Activated CD4-positive, alpha-beta T cell treated with anti-CD3 and anti-CD28 coated beads, Interleukin-2, amount 10 ng/mL, durations not matched to agents 7 days and 5 days (primary cell): ENCODE measurements around the gene SLC19A3. TPM values are rescaled to one million over a fixed set of nuclear protein-coding genes. Genes with fewer than 3 reads are reported as not detected.
"Not testable (repeated sequence)": the region's sequence is repeated elsewhere in the genome, so short reads cannot be mapped to it uniquely, and the experiment has no call there.

Experiments
- CTCF ChIA-PET: fragments of 350-600 bp; sonication (Branson Sonifier 250); formaldehyde crosslinking; loops from one replicate; lab custom pipeline; 2021; ENCODE audit warnings: antibody characterized with exemption; lab: Charles Lee
- POLR2A ChIA-PET: fragments of 350-600 bp; sonication (Branson Sonifier 250); formaldehyde crosslinking; loops from one replicate; lab custom pipeline; 2021; ENCODE audit warnings: antibody characterized with exemption; lab: Charles Lee
- DNase-seq: peaks from one replicate; pipeline ENCODE4 v3.0.0-alpha.2; 2020
- H3K27ac Mint-ChIP-seq: one replicate; pipeline ENCODE4 v1.8.0; 2021; ENCODE audit warnings: mild to moderate bottlenecking, moderate library complexity, mixed read lengths
- H3K27me3 Mint-ChIP-seq: one replicate; pipeline ENCODE4 v1.8.0; 2021; ENCODE audit warnings: mixed read lengths
- H3K36me3 Mint-ChIP-seq: one replicate; pipeline ENCODE4 v1.8.0; 2021; ENCODE audit warnings: low read depth, mixed read lengths
- H3K4me1 Mint-ChIP-seq: one replicate; pipeline ENCODE4 v1.8.0; 2021; ENCODE audit warnings: mixed read lengths
- H3K4me3 Mint-ChIP-seq: one replicate; pipeline ENCODE4 v1.8.0; 2021; ENCODE audit warnings: mild to moderate bottlenecking, moderate library complexity, mixed read lengths
- H3K9me3 Mint-ChIP-seq: one replicate; pipeline ENCODE4 v1.8.0; 2021; ENCODE audit warnings: mixed read lengths
- total RNA-seq, 2 experiments: library from RNA; stranded (reverse); gene quantifications; one replicate each; pipeline ENCODE4 v1.2.3, GENCODE V29; 2021

The SLC19A3 gene
- total RNA-seq = not detected

DNA sequence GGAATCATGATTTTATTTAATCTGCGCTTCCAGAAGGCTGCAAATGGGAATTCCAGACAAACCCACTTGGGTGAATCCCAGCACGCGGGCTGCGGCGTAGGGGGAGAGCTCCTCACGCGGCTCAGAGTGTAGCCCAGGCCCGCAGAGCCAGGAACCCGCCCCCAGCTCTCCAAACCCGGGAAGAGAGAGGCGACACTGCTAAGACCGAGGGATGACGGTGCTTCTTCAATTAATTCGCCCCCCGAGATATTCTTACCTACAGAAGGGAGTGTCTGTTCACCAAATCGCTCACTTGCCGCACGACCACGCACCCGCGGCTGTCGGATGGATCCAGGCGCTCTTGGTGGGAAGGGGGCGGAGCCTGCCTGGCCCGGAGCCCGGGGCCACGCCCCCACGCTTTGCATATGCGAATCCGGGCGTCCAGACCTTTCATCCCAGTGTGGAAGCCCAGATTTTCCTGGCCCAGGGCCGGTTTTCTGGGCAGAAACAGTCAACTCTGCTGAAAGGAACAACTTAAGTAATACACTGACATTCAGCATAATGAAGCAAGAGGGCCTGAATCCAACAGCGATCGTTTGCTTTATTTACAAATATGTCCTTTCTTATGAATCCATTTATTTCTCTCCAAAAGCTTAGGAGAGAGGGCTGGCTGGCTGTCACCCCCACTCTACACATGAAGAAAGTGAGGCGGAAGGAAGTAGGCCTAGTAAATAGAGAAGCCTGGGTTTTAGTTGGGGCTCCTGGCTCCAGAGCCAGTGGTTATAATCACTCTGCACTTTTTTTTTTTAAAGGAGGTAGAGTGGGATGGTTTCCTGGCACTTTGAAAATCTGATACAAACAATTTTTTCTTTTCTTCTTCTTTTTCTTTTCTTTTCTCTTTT, at the start of gene SLC19A3:
Gene SLC19A3, minus strand, starts transcription at position 342 of the 881 bp plus-strand sequence. CDS start 15,710 bp downstream, outside the sequence.
- H3K27ac Mint-ChIP-seq = no peak within 1 kb of the TSS
- CTCF ChIA-PET = interaction anchor here (0.5 kb wide), 1 partner anchor 20 kb away, joined by 3 read pairs; no protein-coding TSS in a partner anchor
- no peak for DNase-seq

DNA sequence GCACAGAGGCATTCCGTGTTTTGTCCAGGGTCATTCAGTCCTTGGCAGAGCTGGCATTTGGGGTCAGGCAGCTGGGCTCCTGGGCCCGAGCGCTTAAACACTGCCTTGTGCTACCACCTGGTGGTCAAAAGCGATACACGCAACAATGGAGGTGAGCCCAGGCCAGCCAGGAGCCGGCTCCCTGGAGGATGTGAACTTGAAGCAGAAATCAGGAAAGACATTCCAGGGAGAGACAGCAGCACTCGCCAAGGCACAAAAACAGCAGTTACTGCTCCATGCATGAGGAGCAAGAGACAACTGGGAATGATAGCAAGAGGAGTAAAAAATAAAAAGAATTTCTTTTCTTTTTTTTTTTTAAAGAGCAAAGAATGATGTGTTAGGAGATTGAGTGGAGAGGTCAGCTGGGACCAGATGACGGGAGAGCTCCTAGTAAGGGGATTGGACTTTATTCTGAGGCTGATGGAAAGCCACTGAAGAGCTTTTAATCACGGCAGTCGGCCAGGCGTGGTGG, 48.6 kb upstream of the SLC19A3 start:
- DNase-seq = peak; percentile 63
- no peaks in the 10 kb centered on the region for H3K9me3 Mint-ChIP-seq
- no peak overlapping the region for H3K27ac Mint-ChIP-seq
- H3K36me3 Mint-ChIP-seq = no peaks in the 10 kb centered on the region
- CTCF ChIA-PET = interaction anchor here (0.5 to 1.9 kb wide), 7 partner anchors 13 to 633 kb away, joined by 3 to 6 read pairs (median 4); no protein-coding TSS in a partner anchor
- no peaks in the 10 kb centered on the region for H3K27me3 Mint-ChIP-seq
- POLR2A ChIA-PET = no interaction called here
- no peak overlapping the region for H3K4me3 Mint-ChIP-seq
- H3K4me1 Mint-ChIP-seq = no peaks in the 10 kb centered on the region

More for the DNA sequence above, at the start of gene SLC19A3:
- Mint-ChIP-seq H3K4me3 (no peak within 1 kb of the TSS), H3K36me3 (no peaks in the 10 kb centered on the region), H3K9me3 (no peaks in the 10 kb centered on the region), H3K27me3 (peaks cover 8% of the 10 kb centered on the region), H3K4me1 (no peaks in the 10 kb centered on the region)
- POLR2A ChIA-PET = interaction anchor here (0.6 kb wide), 1 partner anchor 8 kb away, joined by 3 read pairs; no protein-coding TSS in a partner anchor

DNA sequence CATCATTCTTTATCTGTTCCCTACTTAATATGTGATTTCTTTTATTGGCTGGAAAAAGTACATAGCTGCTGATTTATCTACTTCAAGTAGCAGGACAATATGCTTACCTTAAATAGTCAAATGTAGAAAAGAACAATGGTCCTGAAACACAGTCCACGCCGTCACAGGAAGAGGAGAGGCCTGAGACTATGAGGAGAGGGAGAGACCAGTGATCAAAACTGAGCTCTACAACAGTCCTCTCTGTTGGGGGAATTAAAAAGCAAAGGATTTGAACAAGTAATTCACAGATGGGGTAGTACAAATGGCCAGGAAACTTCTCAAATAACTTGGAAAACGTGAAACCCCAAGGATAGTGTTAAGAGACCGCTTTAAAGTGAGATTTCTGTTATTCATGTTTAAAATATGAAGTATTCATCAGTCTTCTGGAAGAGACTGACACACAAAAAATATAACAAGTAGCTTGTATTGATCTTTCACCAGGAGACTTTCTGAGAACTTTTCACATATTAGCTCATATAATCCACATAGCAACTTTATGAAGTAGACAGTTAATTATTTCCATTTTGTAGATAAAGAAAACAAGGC, 48.1 kb upstream of the SLC19A3 start:
- no peaks in the 10 kb centered on the region for H3K36me3 Mint-ChIP-seq
- no peak for DNase-seq
- ChIA-PET POLR2A (no interaction called here), CTCF (interaction anchor here (0.5 to 1.9 kb wide), 7 partner anchors 13 to 632 kb away, joined by 3 to 6 read pairs (median 4); no protein-coding TSS in a partner anchor)
- H3K9me3 Mint-ChIP-seq = no peaks in the 10 kb centered on the region
- no peak overlapping the region for H3K27ac Mint-ChIP-seq
- no peaks in the 10 kb centered on the region for H3K27me3 Mint-ChIP-seq
- H3K4me3 Mint-ChIP-seq = no peak overlapping the region
- H3K4me1 Mint-ChIP-seq = no peaks in the 10 kb centered on the region

DNA sequence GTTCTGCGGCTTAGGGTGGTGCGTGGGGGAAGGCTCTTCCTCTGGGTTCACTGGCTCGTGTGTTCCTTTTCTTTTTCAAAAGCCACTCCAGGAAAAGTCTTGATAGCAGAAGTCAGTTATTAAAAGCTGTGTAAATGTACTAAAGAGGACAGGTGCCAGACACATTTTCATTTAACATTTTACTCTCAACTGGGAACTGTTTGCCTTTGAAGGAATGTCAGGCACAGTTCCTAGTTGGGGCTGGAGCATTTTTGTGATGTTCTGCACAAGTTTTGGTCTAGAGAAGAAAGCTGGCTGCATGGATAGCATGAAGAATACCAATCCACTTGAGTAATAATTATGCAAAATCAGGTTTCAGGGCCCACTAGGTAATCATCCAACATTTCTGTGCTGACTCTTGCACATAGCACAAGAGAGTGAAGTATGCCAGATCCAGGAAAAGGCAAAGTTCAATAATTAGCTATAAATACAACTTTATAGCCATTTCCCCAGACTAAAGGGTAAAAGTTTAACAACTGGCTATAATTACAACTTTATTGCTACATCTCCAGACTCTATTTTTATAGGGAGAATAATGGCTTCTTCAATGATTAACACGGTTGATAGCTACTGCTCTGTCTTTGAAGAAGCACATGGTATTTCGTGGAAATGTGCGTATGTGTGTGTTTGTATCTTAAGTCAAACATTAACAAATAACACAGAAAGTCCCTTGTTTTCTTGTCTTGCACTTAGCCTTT, 44.1 kb upstream of the SLC19A3 start:
- Mint-ChIP-seq H3K36me3 (no peaks in the 10 kb centered on the region), H3K27ac (no peak overlapping the region), H3K27me3 (no peaks in the 10 kb centered on the region), H3K4me1 (no peaks in the 10 kb centered on the region), H3K4me3 (no peak overlapping the region), H3K9me3 (no peaks in the 10 kb centered on the region)
- ChIA-PET CTCF (interaction anchor here (0.9 kb wide), 1 partner anchor 18 kb away, joined by 3 read pairs; no protein-coding TSS in a partner anchor), POLR2A (no interaction called here)
- DNase-seq = no peak

DNA sequence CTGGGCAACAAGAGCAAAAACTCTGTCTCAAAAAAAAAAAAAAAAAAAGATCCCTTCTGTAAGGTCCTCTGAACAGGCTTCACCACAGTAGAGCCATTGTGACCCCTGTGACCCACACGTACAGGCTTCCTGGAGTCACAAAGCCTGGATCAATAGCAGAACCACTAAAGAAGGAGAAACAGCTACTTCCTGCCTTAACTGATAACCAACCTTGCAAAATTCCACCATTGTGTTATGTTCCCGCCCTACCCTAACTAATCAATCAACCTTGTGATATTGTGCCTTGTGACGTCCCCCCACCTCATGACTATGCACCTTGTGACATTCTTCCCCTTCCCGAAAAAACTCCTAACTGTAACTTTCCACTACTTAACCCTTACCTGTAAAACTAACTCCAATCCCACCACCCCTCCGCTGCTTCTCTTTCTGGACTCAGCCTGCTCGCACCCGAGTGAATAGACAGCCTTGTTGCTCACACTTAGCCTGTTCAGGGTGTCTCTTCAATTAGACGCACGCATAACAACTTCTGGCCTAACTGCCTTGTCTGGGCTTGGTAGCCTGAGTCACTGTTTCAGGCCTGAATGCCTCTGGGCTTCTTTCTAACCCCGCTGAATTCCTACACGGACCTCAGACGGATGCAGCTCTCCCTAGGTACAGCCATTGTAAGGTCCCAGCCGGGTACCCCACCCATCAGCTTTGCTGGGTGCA, 41.7 kb upstream of the SLC19A3 start:
- H3K4me3 Mint-ChIP-seq = no peak overlapping the region
- no peaks in the 10 kb centered on the region for H3K9me3 Mint-ChIP-seq
- no peaks in the 10 kb centered on the region for H3K36me3 Mint-ChIP-seq
- CTCF ChIA-PET = no interaction called here
- H3K27me3 Mint-ChIP-seq = no peaks in the 10 kb centered on the region
- H3K4me1 Mint-ChIP-seq = no peaks in the 10 kb centered on the region
- no peak for DNase-seq
- POLR2A ChIA-PET = no interaction called here
- H3K27ac Mint-ChIP-seq = no peak overlapping the region

DNA sequence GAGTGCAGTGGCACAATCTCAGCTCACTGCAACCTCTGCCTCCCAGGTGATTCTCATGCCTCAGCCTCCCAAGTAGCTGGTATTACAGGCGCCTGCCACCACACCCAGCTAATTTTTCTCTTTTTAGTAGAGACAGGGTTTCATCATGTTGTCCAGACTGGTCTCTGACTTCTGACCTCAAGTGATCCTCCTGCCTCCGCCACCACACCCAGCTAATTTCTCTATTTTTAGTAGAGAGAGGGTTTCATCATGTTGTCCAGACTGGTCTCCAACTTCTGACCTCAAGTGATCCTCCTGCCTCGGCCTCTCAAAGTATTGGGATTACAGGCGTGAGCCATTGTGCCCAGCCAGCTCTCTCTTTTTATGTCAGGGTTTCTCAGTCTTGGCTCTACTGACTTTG, 38.4 kb upstream of the SLC19A3 start:
- CTCF ChIA-PET, H3K9me3 Mint-ChIP-seq, H3K36me3 Mint-ChIP-seq, DNase-seq, H3K27ac Mint-ChIP-seq, H3K4me1 Mint-ChIP-seq, H3K27me3 Mint-ChIP-seq, POLR2A ChIA-PET, H3K4me3 Mint-ChIP-seq: not testable (repeated sequence)

DNA sequence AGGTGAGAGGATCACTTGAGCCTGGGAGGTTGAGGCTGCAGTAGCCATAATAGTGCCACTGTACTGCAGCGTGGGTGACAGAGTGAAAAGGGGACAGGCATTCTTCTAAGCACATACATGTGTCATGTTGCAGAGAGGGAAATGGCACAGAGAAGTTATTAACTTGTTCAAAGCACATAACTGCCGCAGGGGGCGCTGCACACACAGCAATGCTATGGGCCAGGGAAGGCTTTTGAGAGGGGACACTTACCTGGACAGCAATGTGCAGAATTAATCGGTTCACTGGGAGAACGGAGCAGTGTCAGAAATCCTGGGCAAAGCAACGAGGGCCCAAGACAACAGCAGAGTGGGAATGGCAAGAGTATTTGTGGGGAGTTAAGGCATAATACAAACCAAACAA, 30.3 kb upstream of the SLC19A3 start:
- H3K27me3 Mint-ChIP-seq = no peaks in the 10 kb centered on the region
- no peaks in the 10 kb centered on the region for H3K4me1 Mint-ChIP-seq
- no peak for DNase-seq
- ChIA-PET POLR2A (no interaction called here), CTCF (no interaction called here)
- H3K9me3 Mint-ChIP-seq = no peaks in the 10 kb centered on the region
- H3K27ac Mint-ChIP-seq = no peak overlapping the region
- no peaks in the 10 kb centered on the region for H3K36me3 Mint-ChIP-seq
- no peak overlapping the region for H3K4me3 Mint-ChIP-seq

DNA sequence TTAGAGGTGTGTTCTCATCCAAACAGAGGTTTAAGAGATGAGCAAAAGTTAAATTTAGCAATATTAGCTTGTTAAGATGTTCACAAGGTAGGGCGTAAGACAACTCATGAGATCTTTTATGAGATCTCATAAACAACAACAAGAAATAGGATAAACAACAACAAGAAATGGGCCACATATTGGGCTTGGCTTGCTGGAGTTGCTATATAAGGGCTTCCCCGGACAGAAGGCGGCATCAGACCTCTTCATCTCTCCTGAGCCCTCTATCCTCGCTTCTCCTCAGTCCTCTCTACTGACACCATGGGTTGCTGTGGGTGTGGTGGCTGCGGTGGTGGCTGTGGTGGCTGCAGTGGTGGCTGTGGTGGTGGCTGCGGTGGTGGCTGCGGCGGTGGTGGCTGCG, 27.8 kb upstream of the SLC19A3 start, which contains the start of gene SCYGR8:
Gene SCYGR8, plus strand, starts transcription at position 301 of the 400 bp plus-strand sequence. Its CDS starts 0 bp downstream, at position 301.
- no peak within 1 kb of the TSS for H3K27ac Mint-ChIP-seq
- no peaks in the 10 kb centered on the region for H3K27me3 Mint-ChIP-seq
- POLR2A ChIA-PET = no interaction called here
- CTCF ChIA-PET = no interaction called here
- no peaks in the 10 kb centered on the region for H3K4me1 Mint-ChIP-seq
- DNase-seq = no peak
- no peaks in the 10 kb centered on the region for H3K36me3 Mint-ChIP-seq
- no peaks in the 10 kb centered on the region for H3K9me3 Mint-ChIP-seq
- H3K4me3 Mint-ChIP-seq = no peak within 1 kb of the TSS

DNA sequence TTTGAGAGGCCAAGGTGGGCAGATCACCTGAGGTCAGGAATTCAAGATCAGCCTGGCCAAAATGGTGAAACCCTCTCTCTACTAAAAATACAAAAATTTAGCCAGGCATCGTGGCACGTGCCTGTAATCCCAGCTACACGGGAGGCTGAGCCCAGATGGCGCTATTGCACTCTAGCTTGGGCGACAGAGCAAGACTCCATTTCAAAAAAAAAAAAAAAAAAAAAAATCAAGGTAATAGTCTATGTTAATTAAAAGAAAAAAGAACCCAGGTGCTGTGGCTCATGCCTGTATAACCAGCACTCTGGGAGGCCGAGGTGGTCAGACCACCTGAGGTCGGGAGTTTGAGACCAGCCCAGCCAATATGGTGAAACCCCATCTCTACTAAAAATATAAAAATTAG, 22.9 kb upstream of the SLC19A3 start:
- DNase-seq, POLR2A ChIA-PET, H3K27me3 Mint-ChIP-seq, H3K4me1 Mint-ChIP-seq, H3K9me3 Mint-ChIP-seq, H3K27ac Mint-ChIP-seq, H3K4me3 Mint-ChIP-seq, H3K36me3 Mint-ChIP-seq: not testable (repeated sequence)
- CTCF ChIA-PET = interaction anchor here (0.7 to 0.8 kb wide), 2 partner anchors 151 to 607 kb away, joined by 3 read pairs; no protein-coding TSS in a partner anchor

DNA sequence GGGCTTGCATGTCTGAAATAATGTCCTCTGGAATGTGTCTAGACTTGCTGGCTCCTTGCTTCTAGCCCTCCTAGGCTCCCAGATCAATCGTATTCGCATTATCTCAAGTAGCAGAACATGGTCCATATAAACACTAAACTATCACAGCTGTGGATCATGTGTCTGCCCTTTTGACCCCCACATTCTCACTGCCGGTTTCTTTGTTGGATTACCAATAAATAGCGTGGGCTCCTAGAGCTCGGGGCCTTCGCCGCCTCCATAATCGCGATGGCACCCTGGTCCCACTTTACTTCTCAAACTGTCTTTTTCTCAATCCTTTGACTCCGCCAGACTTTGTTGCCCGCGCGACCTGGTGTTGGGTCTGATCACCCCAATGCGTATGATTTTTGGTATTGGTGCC, 21.5 kb upstream of the SLC19A3 start:
- no peak overlapping the region for H3K27ac Mint-ChIP-seq
- no peak overlapping the region for H3K4me3 Mint-ChIP-seq
- DNase-seq = no peak
- POLR2A ChIA-PET = no interaction called here
- no peaks in the 10 kb centered on the region for H3K36me3 Mint-ChIP-seq
- CTCF ChIA-PET = no interaction called here
- no peaks in the 10 kb centered on the region for H3K4me1 Mint-ChIP-seq
- H3K9me3 Mint-ChIP-seq = no peaks in the 10 kb centered on the region
- peaks cover 2% of the 10 kb centered on the region for H3K27me3 Mint-ChIP-seq

DNA sequence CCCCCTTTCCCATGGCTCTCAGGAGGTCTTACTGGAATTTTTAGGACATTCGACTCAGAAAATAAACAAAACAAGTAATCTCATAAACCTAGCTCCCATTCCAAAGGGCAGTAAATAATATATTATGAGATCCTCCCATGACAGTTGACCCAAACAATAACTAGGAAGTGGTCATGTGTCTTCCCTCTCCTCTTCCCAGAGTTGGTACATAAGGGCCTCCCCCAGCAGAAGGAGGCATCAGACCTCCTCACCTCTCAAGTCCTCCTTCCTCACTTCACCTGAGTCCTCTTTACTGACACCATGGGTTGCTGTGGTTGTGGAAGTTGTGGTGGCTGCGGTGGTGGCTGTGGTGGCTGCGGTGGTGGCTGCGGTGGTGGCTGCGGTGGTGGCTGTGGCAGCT, 10.2 kb upstream of the SLC19A3 start, which contains the start of gene SCYGR7:
Gene SCYGR7, plus strand, starts transcription at position 301 of the 400 bp plus-strand sequence. Its CDS starts 0 bp downstream, at position 301.
- Mint-ChIP-seq H3K36me3 (no peaks in the 10 kb centered on the region), H3K4me3 (no peak within 1 kb of the TSS), H3K9me3 (no peaks in the 10 kb centered on the region), H3K4me1 (no peaks in the 10 kb centered on the region), H3K27me3 (peaks cover 3% of the 10 kb centered on the region), H3K27ac (no peak within 1 kb of the TSS)
- ChIA-PET CTCF (no interaction called here), POLR2A (no interaction called here)
- DNase-seq = no peak
